Spleen (tissue), 7 donors: ENCODE results near the gene CTDSPL.

Experiments
- CTCF ChIP-seq, 11 experiments: fragments of 200-600 bp in 7 of 11; fragments of 450-650 bp in 4 of 11; sonication (generic) in 4 of 11; IDR thresholded peaks in 8 of 11; conservative IDR thresholded peaks in 3 of 11; 1 replicate in 7 of 11; 2 replicates in 4 of 11; pipeline versions ENCODE4 v1.4.0 to v1.8.0; 2016 to 2021; ENCODE audit warnings: antibody characterized with exemption in 11 of 11, inconsistent platforms in 4 of 11, mild to moderate bottlenecking in 1 of 11
- POLR2A ChIP-seq, 3 donors: fragments of 450-650 bp; IDR thresholded peaks; one replicate each; pipeline ENCODE4 v1.5.1; 2017; ENCODE audit warnings: antibody characterized with exemption in 3 of 3, mild to moderate bottlenecking in 1 of 3
- POLR2AphosphoS5 ChIP-seq, 3 donors: sonication (generic); formaldehyde crosslinking; IDR thresholded peaks; one replicate each; pipeline ENCODE4 v1.5.1; 2017; ENCODE audit warnings: antibody characterized with exemption in 3 of 3
- donor health status: DM: no; HTN: no; CAD: no; lungs with moderate emphysema.
- donor health status: DM: no; HTN: no; CAD: no.
- donor health status: DM: no; HTN: no; CAD: no.

- no peak for TF ChIP-seq POLR2AphosphoS5 (IDR thresholded peaks at IDR 0.05)
- TF ChIP-seq CTCF (IDR thresholded peaks at IDR 0.05 in 8 of 11, conservative IDR thresholded peaks at IDR 0.05 in 3 of 11): no peak
- no peak for TF ChIP-seq POLR2A (IDR thresholded peaks at IDR 0.05)
These were observed 130.1 kb downstream of the CTDSPL start for GRCh38 chr3:37991823-37992222.
